Measurements from ENCODE around the gene OR8A1.
"Not testable (repeated sequence)": the region's sequence is repeated elsewhere in the genome, so short reads cannot be mapped to it uniquely, and the experiment has no call there.

The OR8A1 gene

GRCh38 chr11:124595302-124595701 is 25.5 kb downstream of the OR8A1 start:
- peaks cover 2% of the 10 kb centered on the region for H3K27me3 ChIP-seq (replicated peaks; ENCODE audit: control insufficient read depth, insufficient read depth, low read length)
- no peak overlapping the region for H3K4me3 ChIP-seq (ENCODE audit: low read length)
- no peak for DNase-seq (ENCODE audit: low read depth)
- no peaks in the 10 kb centered on the region for H3K9me3 ChIP-seq (ENCODE audit: control insufficient read depth, low read length)
- H3K36me3 ChIP-seq (ENCODE audit: control insufficient read depth, insufficient read depth, low read length, severe bottlenecking) = no peaks in the 10 kb centered on the region
- H3K4me1 ChIP-seq (ENCODE audit: control insufficient read depth, insufficient read depth, low read length) = no peaks in the 10 kb centered on the region
- H3K9ac ChIP-seq (ENCODE audit: low read length) = no peak overlapping the region

- Histone ChIP-seq H3K9ac (ENCODE audit: low read length) (no peak overlapping the region), H3K9me3 (ENCODE audit: control insufficient read depth, low read length) (no peaks in the 10 kb centered on the region), H3K27me3 (replicated peaks; ENCODE audit: control insufficient read depth, insufficient read depth, low read length) (no peaks in the 10 kb centered on the region), H3K4me1 (ENCODE audit: control insufficient read depth, insufficient read depth, low read length) (no peaks in the 10 kb centered on the region), H3K36me3 (ENCODE audit: control insufficient read depth, insufficient read depth, low read length, severe bottlenecking) (no peaks in the 10 kb centered on the region), H3K4me3 (ENCODE audit: low read length) (no peak overlapping the region)
- no peak for DNase-seq (ENCODE audit: low read depth)
Observed at GRCh38 chr11:124597626-124598025, 27.8 kb downstream of the OR8A1 start.

GRCh38 chr11:124600621-124601320 is 31.0 kb downstream of the OR8A1 start:
- H3K27me3 ChIP-seq (replicated peaks; ENCODE audit: control insufficient read depth, insufficient read depth, low read length) = no peaks in the 10 kb centered on the region
- no peaks in the 10 kb centered on the region for H3K9me3 ChIP-seq (ENCODE audit: control insufficient read depth, low read length)
- DNase-seq (ENCODE audit: low read depth) = no peak
- H3K4me3 ChIP-seq (ENCODE audit: low read length) = no peak overlapping the region
- H3K4me1 ChIP-seq (ENCODE audit: control insufficient read depth, insufficient read depth, low read length) = no peaks in the 10 kb centered on the region
- no peaks in the 10 kb centered on the region for H3K36me3 ChIP-seq (ENCODE audit: control insufficient read depth, insufficient read depth, low read length, severe bottlenecking)
- no peak overlapping the region for H3K9ac ChIP-seq (ENCODE audit: low read length)

GRCh38 chr11:124602193-124602592 is 32.4 kb downstream of the OR8A1 start:
- no peak overlapping the region for H3K4me3 ChIP-seq (ENCODE audit: low read length)
- no peak for DNase-seq (ENCODE audit: low read depth)

GRCh38 chr11:124602723-124603122 is 32.9 kb downstream of the OR8A1 start:
- not testable (repeated sequence) for H3K36me3 ChIP-seq (ENCODE audit: control insufficient read depth, insufficient read depth, low read length, severe bottlenecking); H3K27me3 ChIP-seq (replicated peaks; ENCODE audit: control insufficient read depth, insufficient read depth, low read length); H3K9me3 ChIP-seq (ENCODE audit: control insufficient read depth, low read length); H3K4me3 ChIP-seq (ENCODE audit: low read length); H3K9ac ChIP-seq (ENCODE audit: low read length); H3K4me1 ChIP-seq (ENCODE audit: control insufficient read depth, insufficient read depth, low read length); DNase-seq (ENCODE audit: low read depth)

More at GRCh38 chr11:124602193-124602592, 32.4 kb downstream of the OR8A1 start:
- no peak overlapping the region for H3K9ac ChIP-seq (ENCODE audit: low read length)
- H3K36me3 ChIP-seq (ENCODE audit: control insufficient read depth, insufficient read depth, low read length, severe bottlenecking) = no peaks in the 10 kb centered on the region
- no peaks in the 10 kb centered on the region for H3K27me3 ChIP-seq (replicated peaks; ENCODE audit: control insufficient read depth, insufficient read depth, low read length)
- no peaks in the 10 kb centered on the region for H3K4me1 ChIP-seq (ENCODE audit: control insufficient read depth, insufficient read depth, low read length)
- H3K9me3 ChIP-seq (ENCODE audit: control insufficient read depth, low read length) = no peaks in the 10 kb centered on the region

- DNase-seq (ENCODE audit: low read depth) = no peak
- H3K4me3 ChIP-seq (ENCODE audit: low read length) = no peak overlapping the region
- no peak overlapping the region for H3K9ac ChIP-seq (ENCODE audit: low read length)
- no peaks in the 10 kb centered on the region for H3K36me3 ChIP-seq (ENCODE audit: control insufficient read depth, insufficient read depth, low read length, severe bottlenecking)
- no peaks in the 10 kb centered on the region for H3K4me1 ChIP-seq (ENCODE audit: control insufficient read depth, insufficient read depth, low read length)
- H3K9me3 ChIP-seq (ENCODE audit: control insufficient read depth, low read length) = no peaks in the 10 kb centered on the region
- H3K27me3 ChIP-seq (replicated peaks; ENCODE audit: control insufficient read depth, insufficient read depth, low read length) = no peaks in the 10 kb centered on the region
Observed at GRCh38 chr11:124605719-124606118, 35.9 kb downstream of the OR8A1 start.

GRCh38 chr11:124608147-124608546 is 38.4 kb downstream of the OR8A1 start:
- Histone ChIP-seq H3K27me3 (replicated peaks; ENCODE audit: control insufficient read depth, insufficient read depth, low read length) (peaks cover 7% of the 10 kb centered on the region), H3K4me1 (ENCODE audit: control insufficient read depth, insufficient read depth, low read length) (no peaks in the 10 kb centered on the region), H3K36me3 (ENCODE audit: control insufficient read depth, insufficient read depth, low read length, severe bottlenecking) (no peaks in the 10 kb centered on the region), H3K4me3 (ENCODE audit: low read length) (no peak overlapping the region), H3K9ac (ENCODE audit: low read length) (no peak overlapping the region), H3K9me3 (ENCODE audit: control insufficient read depth, low read length) (no peaks in the 10 kb centered on the region)
- DNase-seq (ENCODE audit: low read depth) = no peak

GRCh38 chr11:124610295-124610694 is 40.5 kb downstream of the OR8A1 start:
- no peaks in the 10 kb centered on the region for H3K4me1 ChIP-seq (ENCODE audit: control insufficient read depth, insufficient read depth, low read length)
- peaks cover 13% of the 10 kb centered on the region for H3K27me3 ChIP-seq (replicated peaks; ENCODE audit: control insufficient read depth, insufficient read depth, low read length)
- no peak for DNase-seq (ENCODE audit: low read depth)
- no peak overlapping the region for H3K4me3 ChIP-seq (ENCODE audit: low read length)
- no peak overlapping the region for H3K9ac ChIP-seq (ENCODE audit: low read length)
- no peaks in the 10 kb centered on the region for H3K36me3 ChIP-seq (ENCODE audit: control insufficient read depth, insufficient read depth, low read length, severe bottlenecking)
- H3K9me3 ChIP-seq (ENCODE audit: control insufficient read depth, low read length) = no peaks in the 10 kb centered on the region

GRCh38 chr11:124611064-124611463 is 41.3 kb downstream of the OR8A1 start, which contains the start of gene PANX3:
PANX3 (plus strand) TSS chr11:124611428; CDS start chr11:124611557, 129 bp downstream.
- H3K9ac ChIP-seq (ENCODE audit: low read length) = no peak within 1 kb of the TSS
- no peaks in the 10 kb centered on the region for H3K9me3 ChIP-seq (ENCODE audit: control insufficient read depth, low read length)
- H3K36me3 ChIP-seq (ENCODE audit: control insufficient read depth, insufficient read depth, low read length, severe bottlenecking) = no peaks in the 10 kb centered on the region
- DNase-seq (ENCODE audit: low read depth) = no peak
- H3K27me3 ChIP-seq (replicated peaks; ENCODE audit: control insufficient read depth, insufficient read depth, low read length) = peaks cover 13% of the 10 kb centered on the region
- no peaks in the 10 kb centered on the region for H3K4me1 ChIP-seq (ENCODE audit: control insufficient read depth, insufficient read depth, low read length)
- no peak within 1 kb of the TSS for H3K4me3 ChIP-seq (ENCODE audit: low read length)

- Histone ChIP-seq H3K4me3 (ENCODE audit: low read length) (no peak overlapping the region), H3K27me3 (replicated peaks; ENCODE audit: control insufficient read depth, insufficient read depth, low read length) (peaks cover 13% of the 10 kb centered on the region), H3K4me1 (ENCODE audit: control insufficient read depth, insufficient read depth, low read length) (no peaks in the 10 kb centered on the region), H3K36me3 (ENCODE audit: control insufficient read depth, insufficient read depth, low read length, severe bottlenecking) (no peaks in the 10 kb centered on the region), H3K9me3 (ENCODE audit: control insufficient read depth, low read length) (no peaks in the 10 kb centered on the region), H3K9ac (ENCODE audit: low read length) (no peak overlapping the region)
- DNase-seq (ENCODE audit: low read depth) = no peak
Observed at GRCh38 chr11:124612045-124612444, 42.2 kb downstream of the OR8A1 start.

- peaks cover 13% of the 10 kb centered on the region for H3K27me3 ChIP-seq (replicated peaks; ENCODE audit: control insufficient read depth, insufficient read depth, low read length)
- H3K9ac ChIP-seq (ENCODE audit: low read length) = no peak overlapping the region
- no peaks in the 10 kb centered on the region for H3K36me3 ChIP-seq (ENCODE audit: control insufficient read depth, insufficient read depth, low read length, severe bottlenecking)
- H3K4me1 ChIP-seq (ENCODE audit: control insufficient read depth, insufficient read depth, low read length) = no peaks in the 10 kb centered on the region
- no peak overlapping the region for H3K4me3 ChIP-seq (ENCODE audit: low read length)
- H3K9me3 ChIP-seq (ENCODE audit: control insufficient read depth, low read length) = no peaks in the 10 kb centered on the region
- peak; percentile 6 for DNase-seq (ENCODE audit: low read depth)
Observed at GRCh38 chr11:124612567-124613246, 42.9 kb downstream of the OR8A1 start.
